ENCODE results near the gene PILRB.

- TF ChIP-seq POLR2A (IDR thresholded peaks at IDR 0.05; ENCODE audit: low read depth, low read length) (no peak), POLR2AphosphoS5 (IDR thresholded peaks at IDR 0.05; ENCODE audit: low read depth, low read length) (no peak; the same call in 1 of the 2 replicates)
Measured at GRCh38 chr7:100370303-100370702, 12.4 kb downstream of the PILRB start.

All from GM12892 (cell line).